PC-9 (cell line): ENCODE measurements around the gene EVC. TPM values are rescaled to one million over a fixed set of nuclear protein-coding genes. Genes with fewer than 3 reads are reported as not detected.

ENCODE experiments used
- BruUV-seq: library from RNA; stranded (reverse); fragments of 400-500 nt; replicated peaks from 2 replicates; lab custom pipeline; 2021; lab: Mats Ljungman, UMichigan
- CTCF ChIA-PET: fragments of 300-600 bp; sonication (Branson Sonifier 250); formaldehyde crosslinking; loops from one replicate; lab custom pipeline; 2022; ENCODE audit warnings: antibody characterized with exemption; lab: Charles Lee
- POLR2A ChIA-PET: fragments of 300-600 bp; sonication (Branson Sonifier 250); formaldehyde crosslinking; loops from one replicate; lab custom pipeline; 2022; ENCODE audit warnings: antibody characterized with exemption; ENCODE audit not compliant: unreplicated experiment; lab: Charles Lee
- DNase-seq, 2 experiments: peaks; one replicate each; pipeline versions ENCODE4 v3.0.0 to v3.0.0-alpha.2; 2015 to 2022; ENCODE audit warnings: mixed read lengths in 1 of 2
- H2AFZ ChIP-seq: fragments of 200-600 bp; sonication (generic); 2 replicates; pipeline ENCODE4 v1.8.1; 2017; ENCODE audit warnings: antibody characterized with exemption
- H3F3A ChIP-seq: fragments of 200-600 bp; sonication (generic); 2 replicates; pipeline ENCODE4 v1.8.1; 2017; ENCODE audit warnings: antibody characterized with exemption, mild to moderate bottlenecking, low read depth; ENCODE audit not compliant: insufficient read depth
- H3K27ac ChIP-seq: fragments of 200-600 bp; sonication (generic); 2 replicates; pipeline ENCODE4 v1.6.1; 2016; ENCODE audit warnings: mixed run types
- H3K27me3 ChIP-seq: fragments of 200-600 bp; sonication (generic); 2 replicates; pipeline ENCODE4 v1.6.1; 2016; ENCODE audit warnings: low read depth, mixed run types; ENCODE audit not compliant: insufficient read depth
- H3K36me3 ChIP-seq: fragments of 200-600 bp; sonication (generic); 2 replicates; pipeline ENCODE4 v1.6.1; 2016; ENCODE audit warnings: low read depth, mixed run types
- H3K4me1 ChIP-seq: fragments of 200-600 bp; sonication (generic); replicated peaks from 2 replicates; pipeline ENCODE4 v1.6.1; 2016; ENCODE audit warnings: mixed run types; ENCODE audit not compliant: insufficient read depth
- H3K4me2 ChIP-seq: fragments of 200-600 bp; sonication (generic); 2 replicates; pipeline ENCODE4 v1.6.1; 2017; ENCODE audit warnings: mixed run types
- H3K4me3 ChIP-seq: fragments of 200-600 bp; sonication (generic); 2 replicates; pipeline ENCODE4 v1.6.1; 2016; ENCODE audit warnings: mixed run types
- H3K79me2 ChIP-seq: fragments of 200-600 bp; sonication (generic); 2 replicates; pipeline ENCODE4 v1.6.1; 2017; ENCODE audit warnings: low read depth, mixed run types
- H3K9me2 ChIP-seq: fragments of 200-600 bp; sonication (generic); 2 replicates; pipeline ENCODE4 v1.8.1; 2017; ENCODE audit warnings: mild to moderate bottlenecking; ENCODE audit not compliant: insufficient read depth
- H3K9me3 ChIP-seq: fragments of 200-600 bp; sonication (generic); 2 replicates; pipeline ENCODE4 v1.8.1; 2016; ENCODE audit warnings: low read depth; ENCODE audit not compliant: insufficient read depth
- H4K20me1 ChIP-seq: fragments of 200-600 bp; sonication (generic); 2 replicates; pipeline ENCODE4 v1.8.1; 2017; ENCODE audit not compliant: insufficient read depth
- EZH2 ChIP-seq: fragments of 200-600 bp; sonication (generic); IDR thresholded peaks from 2 replicates; pipeline ENCODE4 v1.8.0; 2017; ENCODE audit warnings: antibody characterized with exemption, low read depth
- intact Hi-C: fragments of 100-400 bp; cut with micrococcal nuclease; formaldehyde crosslinking; loops from one replicate; pipeline ENCODE4 v1.10.0; 2022; ENCODE audit not compliant: unreplicated experiment
- total RNA-seq: library from RNA; stranded (reverse); gene quantifications from 2 replicates; pipeline ENCODE4 v1.2.3, GENCODE V29; 2021
- TF ChIP-seq, protein P1 (sequence below): fragments of 200-600 bp; sonication (generic); conservative IDR thresholded peaks from 2 replicates; pipeline ENCODE4 v1.6.1; 2017; ENCODE audit warnings: mixed run types, antibody characterized with exemption, mild to moderate bottlenecking, moderate library complexity

EVC gene
- total RNA-seq, 1 experiment from 2014 or later: 14.0 TPM

DNA sequence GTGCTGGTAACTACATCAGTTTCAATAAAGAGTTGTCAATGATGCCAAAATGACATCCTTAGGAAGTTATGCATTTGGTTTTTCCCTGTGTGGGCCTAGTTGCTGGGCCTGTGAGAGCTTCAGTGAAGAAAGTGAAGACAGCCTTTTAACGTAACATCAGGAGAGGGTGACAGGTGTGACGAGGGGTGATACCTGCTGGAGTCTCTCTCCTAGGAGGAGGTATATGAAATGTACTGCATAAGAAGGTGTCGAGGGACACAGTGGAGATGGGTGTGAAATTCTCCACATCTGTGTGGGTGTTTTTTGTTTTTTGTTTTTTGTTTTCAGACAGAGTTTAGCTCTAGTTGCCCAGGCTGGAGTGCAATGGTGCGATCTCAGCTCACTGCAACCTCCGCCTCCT lies 49.2 kb downstream of the EVC start:
- Histone ChIP-seq H4K20me1 (no peaks in the 10 kb centered on the region), H3K79me2 (no peaks in the 10 kb centered on the region), H3F3A (no peaks in the 10 kb centered on the region), H3K27ac (no peak overlapping the region), H2AFZ (no peak overlapping the region), H3K4me2 (no peak overlapping the region), H3K4me3 (no peak overlapping the region), H3K9me2 (no peaks in the 10 kb centered on the region), H3K36me3 (no peaks in the 10 kb centered on the region), H3K9me3 (no peaks in the 10 kb centered on the region), H3K4me1 (peaks cover 16% of the 10 kb centered on the region), H3K27me3 (no peaks in the 10 kb centered on the region)
- ChIA-PET CTCF (interaction anchor here (0.6 kb wide), 1 partner anchor 11 kb away, joined by 6 read pairs; no protein-coding TSS in a partner anchor), POLR2A (no interaction called here)
- no peak for DNase-seq
- BruUV-seq: no TSS peak
- intact Hi-C loops: no loop called here
- TF ChIP-seq, protein P1, sequence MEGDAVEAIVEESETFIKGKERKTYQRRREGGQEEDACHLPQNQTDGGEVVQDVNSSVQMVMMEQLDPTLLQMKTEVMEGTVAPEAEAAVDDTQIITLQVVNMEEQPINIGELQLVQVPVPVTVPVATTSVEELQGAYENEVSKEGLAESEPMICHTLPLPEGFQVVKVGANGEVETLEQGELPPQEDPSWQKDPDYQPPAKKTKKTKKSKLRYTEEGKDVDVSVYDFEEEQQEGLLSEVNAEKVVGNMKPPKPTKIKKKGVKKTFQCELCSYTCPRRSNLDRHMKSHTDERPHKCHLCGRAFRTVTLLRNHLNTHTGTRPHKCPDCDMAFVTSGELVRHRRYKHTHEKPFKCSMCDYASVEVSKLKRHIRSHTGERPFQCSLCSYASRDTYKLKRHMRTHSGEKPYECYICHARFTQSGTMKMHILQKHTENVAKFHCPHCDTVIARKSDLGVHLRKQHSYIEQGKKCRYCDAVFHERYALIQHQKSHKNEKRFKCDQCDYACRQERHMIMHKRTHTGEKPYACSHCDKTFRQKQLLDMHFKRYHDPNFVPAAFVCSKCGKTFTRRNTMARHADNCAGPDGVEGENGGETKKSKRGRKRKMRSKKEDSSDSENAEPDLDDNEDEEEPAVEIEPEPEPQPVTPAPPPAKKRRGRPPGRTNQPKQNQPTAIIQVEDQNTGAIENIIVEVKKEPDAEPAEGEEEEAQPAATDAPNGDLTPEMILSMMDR: no peak
- no peak for TF ChIP-seq EZH2

DNA sequence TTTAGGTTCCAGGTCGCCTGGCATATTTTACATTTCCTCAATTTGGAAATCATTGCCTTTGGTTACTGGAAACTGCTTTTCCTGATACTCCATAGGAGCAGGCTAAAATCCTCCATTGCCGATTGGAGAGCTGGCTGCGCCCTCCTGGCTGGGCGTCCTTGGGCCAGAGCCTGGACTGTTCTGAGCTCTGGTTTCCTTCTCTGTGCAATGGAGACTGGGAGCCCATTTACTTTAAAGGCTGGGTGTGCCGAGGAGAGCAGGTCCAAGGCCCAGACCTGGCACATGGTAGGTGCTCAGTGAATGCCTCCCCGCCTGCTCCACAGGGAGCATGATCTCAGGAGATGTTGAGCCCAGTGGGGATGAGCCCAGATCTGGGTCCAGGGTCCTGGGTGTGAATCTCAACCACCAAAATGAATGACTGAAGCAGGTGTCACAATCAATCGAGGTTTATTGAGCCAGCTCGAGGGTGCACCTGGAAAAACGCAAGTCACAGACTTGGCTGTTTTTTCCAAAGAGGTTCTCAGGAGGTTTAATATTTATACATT lies 50.0 kb downstream of the EVC start:
- Histone ChIP-seq H3K4me2 (no peak overlapping the region), H3K27ac (no peak overlapping the region), H3K79me2 (no peaks in the 10 kb centered on the region), H3K27me3 (no peaks in the 10 kb centered on the region), H3K4me3 (no peak overlapping the region), H3F3A (no peaks in the 10 kb centered on the region), H3K4me1 (peaks cover 16% of the 10 kb centered on the region), H4K20me1 (no peaks in the 10 kb centered on the region), H3K36me3 (no peaks in the 10 kb centered on the region), H2AFZ (no peak overlapping the region), H3K9me2 (no peaks in the 10 kb centered on the region), H3K9me3 (no peaks in the 10 kb centered on the region)
- no peak for DNase-seq
- TF ChIP-seq EZH2: no peak
- TF ChIP-seq, protein P1: no peak
- POLR2A ChIA-PET: no interaction called here
- intact Hi-C loops: no loop called here
- CTCF ChIA-PET: no interaction called here
- BruUV-seq: no TSS peak

DNA sequence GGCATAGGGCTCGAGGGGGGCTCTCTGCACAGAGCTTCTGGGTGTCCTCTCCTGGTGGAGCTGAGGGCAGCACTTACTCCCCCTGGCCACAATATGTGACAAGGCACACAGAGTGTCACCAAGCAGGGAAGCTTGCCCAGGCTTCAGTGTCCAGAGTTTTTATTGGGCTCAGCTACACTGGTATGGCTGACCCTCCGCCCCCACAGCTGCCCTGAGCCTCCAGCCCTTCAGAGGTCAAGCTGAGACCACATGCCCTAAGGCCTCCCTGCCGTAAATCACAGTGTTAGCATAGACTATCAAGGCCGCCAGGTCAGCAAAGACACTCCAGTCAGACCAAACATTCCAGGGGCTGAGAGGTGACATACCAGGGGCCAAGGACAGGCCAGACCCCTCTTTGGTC lies 59.0 kb downstream of the EVC start:
- H3K4me2 ChIP-seq: no peak overlapping the region
- no peak overlapping the region for H2AFZ ChIP-seq
- H3K9me3 ChIP-seq: no peaks in the 10 kb centered on the region
- no peaks in the 10 kb centered on the region for H3K36me3 ChIP-seq
- no peaks in the 10 kb centered on the region for H3F3A ChIP-seq
- H4K20me1 ChIP-seq: no peaks in the 10 kb centered on the region
- H3K27ac ChIP-seq: no peak overlapping the region
- ChIA-PET POLR2A (no interaction called here), CTCF (no interaction called here)
- H3K4me3 ChIP-seq: no peak overlapping the region
- no peaks in the 10 kb centered on the region for H3K27me3 ChIP-seq
- no TSS peak for BruUV-seq
- no peaks in the 10 kb centered on the region for H3K79me2 ChIP-seq
- no peak for DNase-seq
- intact Hi-C loops: no loop called here
- TF ChIP-seq, protein P1: no peak
- TF ChIP-seq EZH2: no peak
- H3K4me1 ChIP-seq: no peaks in the 10 kb centered on the region
- no peaks in the 10 kb centered on the region for H3K9me2 ChIP-seq
